Measurements from ENCODE around the gene SUGT1. TPM values are rescaled to one million over a fixed set of nuclear protein-coding genes. Genes with fewer than 3 reads are reported as not detected.

SUGT1 gene
- total RNA-seq, 5 donors from 2014 or later (not counting 1 experiment from before 2014, with no cell fraction given), result 28.2 to 33.1 (median 28.6) TPM

GRCh38 chr13:52638666-52639328, 13.8 kb upstream of the SUGT1 start:
- ATAC-seq (replicated peaks in 1 of 4) (no peak), DNase-seq (no peak)
- Histone ChIP-seq H3K4me3 (ENCODE audit: control insufficient read depth in 1 of 2, extremely low read depth in 1 of 2, low read length in 1 of 2) (no peak overlapping the region), H3K27me3 (replicated peaks in 1 of 2; ENCODE audit: control insufficient read depth in 2 of 2, extremely low read depth in 1 of 2, insufficient read depth in 2 of 2, low read length in 1 of 2) (no peaks in the 10 kb centered on the region), H3K36me3 (ENCODE audit: control insufficient read depth in 2 of 2, extremely low read depth in 1 of 2, insufficient read depth in 1 of 2, low read length in 1 of 2) (peaks cover 0 to 37% of the 10 kb centered on the region in 2 donors), H3K4me1 (ENCODE audit: control insufficient read depth in 1 of 2, extremely low read depth in 1 of 2, insufficient read depth in 2 of 2, low read length in 2 of 2) (no peaks in the 10 kb centered on the region), H3K27ac (ENCODE audit: low read length) (no peak overlapping the region), H3K9me3 (no peaks in the 10 kb centered on the region)
- H3K9me3 Mint-ChIP-seq, result no peaks in the 10 kb centered on the region
- ChIA-PET POLR2A (no interaction called here), CTCF (interaction anchor here in 1 of 2 donors (0.9 kb wide), 1 partner anchor 26 kb away, joined by 3 read pairs; no protein-coding TSS in a partner anchor)
- no peak overlapping the region for H3K27ac Mint-ChIP-seq
- no peaks in the 10 kb centered on the region for H3K4me1 Mint-ChIP-seq
- no peak overlapping the region for H3K4me3 Mint-ChIP-seq
- no peaks in the 10 kb centered on the region for H3K27me3 Mint-ChIP-seq
- peaks cover 55% of the 10 kb centered on the region for H3K36me3 Mint-ChIP-seq
- WGBS (ENCODE audit: insufficient coverage), result 83% methylated on average over 2 of the region's 5 CpGs

DNA sequence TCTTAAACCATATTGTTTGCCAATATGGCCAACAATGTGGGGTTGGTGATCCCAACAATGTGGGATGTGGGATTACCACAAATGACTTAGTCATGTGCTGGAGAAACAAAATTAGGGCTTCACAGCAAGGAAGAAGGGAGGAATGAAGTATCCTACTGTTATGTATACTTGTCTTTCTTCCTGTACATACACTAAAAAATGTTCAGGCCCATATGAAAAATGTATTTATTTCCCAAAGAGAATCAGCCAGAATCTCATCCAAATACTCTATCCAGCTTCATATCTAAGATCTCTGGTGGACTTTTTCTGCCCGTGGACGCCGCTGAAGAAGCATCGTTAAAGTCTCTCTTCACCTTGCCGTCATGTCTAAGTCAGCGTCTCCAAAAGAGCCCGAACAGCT, 10.5 kb upstream of the SUGT1 start, which contains the start of gene HNRNPA1L2:
TSS of gene HNRNPA1L2 (plus strand) at position 301 of the 400 bp plus-strand sequence. CDS start at position 363, 62 bp downstream.
- Mint-ChIP-seq H3K4me1 (no peaks in the 10 kb centered on the region), H3K4me3 (no peak within 1 kb of the TSS), H3K36me3 (peaks cover 55% of the 10 kb centered on the region), H3K9me3 (no peaks in the 10 kb centered on the region), H3K27me3 (no peaks in the 10 kb centered on the region), H3K27ac (no peak within 1 kb of the TSS)
- no peaks in the 10 kb centered on the region for H3K27me3 ChIP-seq (replicated peaks in 1 of 2; ENCODE audit: control insufficient read depth in 2 of 2, extremely low read depth in 1 of 2, insufficient read depth in 2 of 2, low read length in 1 of 2)
- POLR2A ChIA-PET, result no interaction called here
- H3K27ac ChIP-seq (ENCODE audit: low read length), result no peak within 1 kb of the TSS
- peaks cover 0 to 36% of the 10 kb centered on the region in 2 donors for H3K36me3 ChIP-seq (ENCODE audit: control insufficient read depth in 2 of 2, extremely low read depth in 1 of 2, insufficient read depth in 1 of 2, low read length in 1 of 2)
- whole genome bisulfite sequencing (ENCODE audit: insufficient coverage), result 99% methylated on average over 7 of the region's 7 CpGs
- no peaks in the 10 kb centered on the region for H3K4me1 ChIP-seq (ENCODE audit: control insufficient read depth in 1 of 2, extremely low read depth in 1 of 2, insufficient read depth in 2 of 2, low read length in 2 of 2)
- no peak for ATAC-seq (replicated peaks in 1 of 4)
- no peak for DNase-seq
- no peak within 1 kb of the TSS for H3K4me3 ChIP-seq (ENCODE audit: control insufficient read depth in 1 of 2, extremely low read depth in 1 of 2, low read length in 1 of 2)
- no peaks in the 10 kb centered on the region for H3K9me3 ChIP-seq
- CTCF ChIA-PET, result no interaction called here

- ChIA-PET POLR2A (no interaction called here), CTCF (no interaction called here)
- Mint-ChIP-seq H3K27me3 (no peaks in the 10 kb centered on the region), H3K9me3 (no peaks in the 10 kb centered on the region), H3K36me3 (peaks cover 44% of the 10 kb centered on the region), H3K4me1 (no peaks in the 10 kb centered on the region), H3K4me3 (no peak overlapping the region), H3K27ac (no peak overlapping the region)
- ATAC-seq (replicated peaks in 1 of 4) (no peak), DNase-seq (no peak)
- 100% methylated on average over 2 of the region's 3 CpGs for WGBS (ENCODE audit: insufficient coverage)
- no peak overlapping the region for H3K4me3 ChIP-seq (ENCODE audit: control insufficient read depth in 1 of 2, extremely low read depth in 1 of 2, low read length in 1 of 2)
- H3K27ac ChIP-seq (ENCODE audit: low read length), result no peak overlapping the region
- H3K36me3 ChIP-seq (ENCODE audit: control insufficient read depth in 2 of 2, extremely low read depth in 1 of 2, insufficient read depth in 1 of 2, low read length in 1 of 2), result peaks cover 0 to 30% of the 10 kb centered on the region in 2 donors
- no peaks in the 10 kb centered on the region for H3K9me3 ChIP-seq
- no peaks in the 10 kb centered on the region for H3K27me3 ChIP-seq (replicated peaks in 1 of 2; ENCODE audit: control insufficient read depth in 2 of 2, extremely low read depth in 1 of 2, insufficient read depth in 2 of 2, low read length in 1 of 2)
- no peaks in the 10 kb centered on the region for H3K4me1 ChIP-seq (ENCODE audit: control insufficient read depth in 1 of 2, extremely low read depth in 1 of 2, insufficient read depth in 2 of 2, low read length in 2 of 2)
These were observed 8.5 kb upstream of the SUGT1 start for GRCh38 chr13:52644108-52644507.

DNA sequence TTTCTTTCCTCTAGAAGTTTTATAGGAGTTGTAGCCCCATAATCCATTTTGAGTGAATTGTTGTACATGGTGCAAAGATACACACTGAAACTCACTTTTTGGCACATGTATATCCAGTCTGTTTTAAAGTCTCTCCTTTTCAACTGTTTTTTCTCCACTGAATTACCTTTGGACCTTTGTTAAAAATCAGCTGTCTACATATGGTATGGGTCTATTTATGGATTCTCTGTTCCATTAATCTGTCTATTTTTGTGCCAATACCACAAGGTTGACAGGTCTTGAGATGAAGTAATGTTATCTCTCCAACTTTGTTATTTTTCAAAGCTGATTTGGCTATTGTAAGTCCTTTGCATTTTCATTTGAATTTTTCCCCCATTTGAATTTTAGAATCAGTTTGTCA, 5.7 kb upstream of the SUGT1 start:
- Histone ChIP-seq H3K36me3 (ENCODE audit: control insufficient read depth in 2 of 2, extremely low read depth in 1 of 2, insufficient read depth in 1 of 2, low read length in 1 of 2) (peaks cover 0 to 9% of the 10 kb centered on the region in 2 donors), H3K4me3 (ENCODE audit: control insufficient read depth in 1 of 2, extremely low read depth in 1 of 2, low read length in 1 of 2) (no peak overlapping the region), H3K27ac (ENCODE audit: low read length) (no peak overlapping the region), H3K9me3 (no peaks in the 10 kb centered on the region), H3K27me3 (replicated peaks in 1 of 2; ENCODE audit: control insufficient read depth in 2 of 2, extremely low read depth in 1 of 2, insufficient read depth in 2 of 2, low read length in 1 of 2) (no peaks in the 10 kb centered on the region), H3K4me1 (ENCODE audit: control insufficient read depth in 1 of 2, extremely low read depth in 1 of 2, insufficient read depth in 2 of 2, low read length in 2 of 2) (peaks cover 7 to 10% of the 10 kb centered on the region in 2 experiments)
- H3K4me1 Mint-ChIP-seq, result peaks cover 9 to 14% (median 14%) of the 10 kb centered on the region in 3 donors
- H3K4me3 Mint-ChIP-seq, result no peak overlapping the region
- no peak for ATAC-seq (replicated peaks in 1 of 4)
- no peaks in the 10 kb centered on the region for H3K9me3 Mint-ChIP-seq
- DNase-seq, result no peak
- H3K27me3 Mint-ChIP-seq, result no peaks in the 10 kb centered on the region
- H3K36me3 Mint-ChIP-seq, result peaks cover 29% of the 10 kb centered on the region
- ChIA-PET POLR2A (no interaction called here), CTCF (interaction anchor here in 1 of 2 donors (0.9 kb wide), 1 partner anchor 25 kb away, joined by 4 read pairs; no protein-coding TSS in a partner anchor)
- no peak overlapping the region for H3K27ac Mint-ChIP-seq

DNA sequence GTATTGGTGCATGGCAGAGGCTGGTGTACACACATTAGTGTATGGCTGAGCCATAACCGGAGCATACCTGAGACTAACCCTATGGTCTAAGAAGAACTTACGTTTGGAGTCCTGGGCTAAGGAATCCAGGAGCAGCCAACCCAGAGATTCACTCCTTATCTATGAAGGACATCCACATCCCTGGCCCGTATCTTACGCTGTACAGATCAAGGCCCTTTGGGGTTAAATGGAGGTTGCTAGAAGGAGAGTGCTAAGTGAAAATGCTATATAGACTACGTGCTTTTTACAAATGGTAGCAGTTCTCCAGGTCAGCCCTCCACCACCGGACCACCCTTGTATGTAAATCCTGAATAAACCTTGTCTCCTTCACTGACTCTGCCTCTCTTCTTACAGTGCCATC, 1.9 kb upstream of the SUGT1 start:
- no peaks in the 10 kb centered on the region for H3K27me3 ChIP-seq (replicated peaks in 1 of 2; ENCODE audit: control insufficient read depth in 2 of 2, extremely low read depth in 1 of 2, insufficient read depth in 2 of 2, low read length in 1 of 2)
- peaks cover 9 to 14% (median 14%) of the 10 kb centered on the region in 3 donors for H3K4me1 Mint-ChIP-seq
- WGBS (ENCODE audit: insufficient coverage), result 100% methylated on average over 1 of the region's 6 CpGs
- no peaks in the 10 kb centered on the region for H3K9me3 ChIP-seq
- ATAC-seq (replicated peaks in 1 of 4) (no peak), DNase-seq (no peak)
- H3K36me3 Mint-ChIP-seq, result peaks cover 14% of the 10 kb centered on the region
- no peaks in the 10 kb centered on the region for H3K27me3 Mint-ChIP-seq
- CTCF ChIA-PET, result no interaction called here
- H3K36me3 ChIP-seq (ENCODE audit: control insufficient read depth in 2 of 2, extremely low read depth in 1 of 2, insufficient read depth in 1 of 2, low read length in 1 of 2), result peaks cover 0 to 2% of the 10 kb centered on the region in 2 donors
- H3K27ac ChIP-seq (ENCODE audit: low read length), result no peak overlapping the region
- H3K4me1 ChIP-seq (ENCODE audit: control insufficient read depth in 1 of 2, extremely low read depth in 1 of 2, insufficient read depth in 2 of 2, low read length in 2 of 2), result peaks cover 18 to 22% of the 10 kb centered on the region in 2 experiments
- peak overlapping the region in 1 of 2 donors; percentile 78 for H3K27ac Mint-ChIP-seq
- POLR2A ChIA-PET, result no interaction called here
- no peak overlapping the region for H3K4me3 Mint-ChIP-seq
- H3K9me3 Mint-ChIP-seq, result no peaks in the 10 kb centered on the region
- H3K4me3 ChIP-seq (ENCODE audit: control insufficient read depth in 1 of 2, extremely low read depth in 1 of 2, low read length in 1 of 2), result no peak overlapping the region

- ATAC-seq (replicated peaks in 1 of 4), result no peak
- Mint-ChIP-seq H3K27ac (no peak overlapping the region), H3K4me3 (no peak overlapping the region), H3K9me3 (no peaks in the 10 kb centered on the region), H3K4me1 (peaks cover 9 to 14% (median 14%) of the 10 kb centered on the region in 3 donors), H3K36me3 (peaks cover 14% of the 10 kb centered on the region), H3K27me3 (no peaks in the 10 kb centered on the region)
- peak overlapping the region; percentile 80 for H3K4me3 ChIP-seq (ENCODE audit: control insufficient read depth in 1 of 2, extremely low read depth in 1 of 2, low read length in 1 of 2)
- H3K4me1 ChIP-seq (ENCODE audit: control insufficient read depth in 1 of 2, extremely low read depth in 1 of 2, insufficient read depth in 2 of 2, low read length in 2 of 2), result peaks cover 18 to 22% of the 10 kb centered on the region in 2 experiments
- H3K27ac ChIP-seq (ENCODE audit: low read length), result peak overlapping the region; percentile 89
- ChIA-PET POLR2A (interaction anchor here in 1 of 2 donors (0.6 to 1.8 kb wide), 2 partner anchors 35 to 903 kb away, joined by 3 to 10 read pairs; no protein-coding TSS in a partner anchor), CTCF (interaction anchor here (0.6 to 3.6 kb wide), 7 partner anchors 11 to 246 kb away, joined by 3 to 40 read pairs (median 7); partner anchors contain the start of gene THSD1 (in 1 of the 2))
- peaks cover 0 to 6% of the 10 kb centered on the region in 2 donors for H3K36me3 ChIP-seq (ENCODE audit: control insufficient read depth in 2 of 2, extremely low read depth in 1 of 2, insufficient read depth in 1 of 2, low read length in 1 of 2)
- no peaks in the 10 kb centered on the region for H3K27me3 ChIP-seq (replicated peaks in 1 of 2; ENCODE audit: control insufficient read depth in 2 of 2, extremely low read depth in 1 of 2, insufficient read depth in 2 of 2, low read length in 1 of 2)
- no peaks in the 10 kb centered on the region for H3K9me3 ChIP-seq
- 0% methylated on average over 3 of the region's 7 CpGs for WGBS (ENCODE audit: insufficient coverage)
- no peak for DNase-seq
These were observed 790 bp upstream of the SUGT1 start for GRCh38 chr13:52651897-52652195.
